ENCODE data around the gene EML5. TPM values are rescaled to one million over a fixed set of nuclear protein-coding genes. Genes with fewer than 3 reads are reported as not detected.

EML5 gene
- total RNA-seq, 4 donors from 2014 or later: 0.82 to 1.6 (median 1.3) TPM

DNA sequence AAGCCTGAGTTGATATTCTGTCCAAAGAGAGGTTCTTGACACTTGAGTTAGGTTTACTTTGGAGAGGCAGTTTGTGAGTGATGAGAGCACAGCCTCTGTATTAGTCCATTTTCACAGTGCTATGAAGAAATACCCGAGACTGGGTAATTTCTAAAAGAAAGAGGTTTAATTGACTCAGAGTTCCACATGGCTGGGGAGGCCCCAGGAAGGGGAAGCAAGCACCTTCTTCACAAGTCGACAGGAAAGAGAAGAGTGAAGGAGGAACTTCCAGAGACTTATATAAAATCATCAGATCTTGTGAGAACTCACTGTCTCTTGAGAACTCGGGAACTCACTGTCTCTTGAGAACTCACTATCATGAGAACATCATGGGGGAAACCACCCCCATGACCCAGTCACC, 224.6 kb downstream of the EML5 start:
- Histone ChIP-seq H3K4me1 (peaks cover 0 to 24% (median 11%) of the 10 kb centered on the region in 3 donors), H3K27ac (no peak overlapping the region), H3K36me3 (peaks cover 15 to 64% (median 32%) of the 10 kb centered on the region in 3 donors), H3K9me3 (no peaks in the 10 kb centered on the region), H3K27me3 (no peaks in the 10 kb centered on the region), H3K4me3 (no peak overlapping the region)
- no peak for TF ChIP-seq POLR2A (IDR thresholded peaks at IDR 0.05)
- TF ChIP-seq, protein P1, sequence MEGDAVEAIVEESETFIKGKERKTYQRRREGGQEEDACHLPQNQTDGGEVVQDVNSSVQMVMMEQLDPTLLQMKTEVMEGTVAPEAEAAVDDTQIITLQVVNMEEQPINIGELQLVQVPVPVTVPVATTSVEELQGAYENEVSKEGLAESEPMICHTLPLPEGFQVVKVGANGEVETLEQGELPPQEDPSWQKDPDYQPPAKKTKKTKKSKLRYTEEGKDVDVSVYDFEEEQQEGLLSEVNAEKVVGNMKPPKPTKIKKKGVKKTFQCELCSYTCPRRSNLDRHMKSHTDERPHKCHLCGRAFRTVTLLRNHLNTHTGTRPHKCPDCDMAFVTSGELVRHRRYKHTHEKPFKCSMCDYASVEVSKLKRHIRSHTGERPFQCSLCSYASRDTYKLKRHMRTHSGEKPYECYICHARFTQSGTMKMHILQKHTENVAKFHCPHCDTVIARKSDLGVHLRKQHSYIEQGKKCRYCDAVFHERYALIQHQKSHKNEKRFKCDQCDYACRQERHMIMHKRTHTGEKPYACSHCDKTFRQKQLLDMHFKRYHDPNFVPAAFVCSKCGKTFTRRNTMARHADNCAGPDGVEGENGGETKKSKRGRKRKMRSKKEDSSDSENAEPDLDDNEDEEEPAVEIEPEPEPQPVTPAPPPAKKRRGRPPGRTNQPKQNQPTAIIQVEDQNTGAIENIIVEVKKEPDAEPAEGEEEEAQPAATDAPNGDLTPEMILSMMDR (IDR thresholded peaks at IDR 0.05): no peak
- intact Hi-C loops (cut with DNase I): no loop called here
- 69 to 71% methylated on average over 3 of the region's 3 CpGs for WGBS, 2 donors
- no peak for DNase-seq

DNA sequence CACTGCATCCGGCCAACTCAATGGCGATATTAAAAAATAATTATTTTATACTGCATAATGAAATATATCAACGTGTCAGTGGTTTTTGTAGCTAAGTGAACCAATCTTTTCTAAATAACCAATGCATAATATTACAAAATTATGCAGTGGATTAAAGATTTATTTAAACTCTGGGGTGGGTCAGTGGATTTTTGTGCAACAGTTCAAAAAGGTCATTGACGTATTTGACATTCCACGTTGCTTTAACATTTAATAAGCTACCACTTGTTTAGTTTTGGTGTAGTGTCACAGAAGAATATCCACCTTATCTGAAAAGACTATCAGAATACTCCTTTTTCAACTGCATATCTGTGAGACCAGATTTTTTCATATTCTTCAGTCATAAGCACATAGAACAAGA, 227.3 kb downstream of the EML5 start:
- H3K27me3 ChIP-seq: no peaks in the 10 kb centered on the region
- peaks cover 5 to 36% (median 21%) of the 10 kb centered on the region in 3 donors for H3K36me3 ChIP-seq
- 84 to 87% methylated on average over 5 of the region's 5 CpGs for WGBS, 2 donors
- DNase-seq: no peak
- TF ChIP-seq, protein P1 (IDR thresholded peaks at IDR 0.05): no peak
- no peak for TF ChIP-seq POLR2A (IDR thresholded peaks at IDR 0.05)
- no peak overlapping the region for H3K4me3 ChIP-seq
- peaks cover 0 to 31% (median 16%) of the 10 kb centered on the region in 3 donors for H3K4me1 ChIP-seq
- intact Hi-C loops (cut with DNase I): no loop called here
- H3K9me3 ChIP-seq: no peaks in the 10 kb centered on the region
- H3K27ac ChIP-seq: no peak overlapping the region

DNA sequence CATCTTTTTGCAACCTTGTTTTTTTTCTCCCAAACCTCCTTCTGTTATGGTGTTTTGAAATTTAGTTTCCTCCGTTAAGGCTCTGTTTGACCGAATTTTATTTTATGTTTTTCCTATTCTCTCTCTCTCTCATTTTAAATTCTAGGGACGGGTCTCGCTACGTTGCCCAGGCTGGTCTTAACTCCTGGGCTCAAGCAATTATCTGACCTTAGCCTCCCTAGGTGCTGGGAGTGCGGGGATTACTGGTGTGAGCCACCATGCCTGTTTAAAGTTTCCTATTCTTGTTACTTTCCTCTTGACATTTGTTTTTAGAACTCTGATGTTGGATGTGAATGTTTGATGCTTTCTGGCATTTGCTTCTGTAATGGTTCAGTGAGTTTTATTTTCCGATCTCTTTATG, 228.9 kb downstream of the EML5 start:
- Histone ChIP-seq H3K27ac (peak overlapping the region in 2 of 4 donors; percentile 93 to 95), H3K4me1 (peaks cover 0 to 31% (median 16%) of the 10 kb centered on the region in 3 donors), H3K36me3 (peaks cover 5 to 20% (median 13%) of the 10 kb centered on the region in 3 donors), H3K4me3 (peak overlapping the region; percentile 69 to 100 (median 84)), H3K9me3 (no peaks in the 10 kb centered on the region), H3K27me3 (no peaks in the 10 kb centered on the region)
- WGBS, 2 donors: 22 to 24% methylated on average over 7 of the region's 7 CpGs
- intact Hi-C loops (cut with DNase I): no loop called here
- TF ChIP-seq POLR2A (IDR thresholded peaks at IDR 0.05): no peak
- TF ChIP-seq, protein P1 (IDR thresholded peaks at IDR 0.05): no peak
- no peak for DNase-seq

DNA sequence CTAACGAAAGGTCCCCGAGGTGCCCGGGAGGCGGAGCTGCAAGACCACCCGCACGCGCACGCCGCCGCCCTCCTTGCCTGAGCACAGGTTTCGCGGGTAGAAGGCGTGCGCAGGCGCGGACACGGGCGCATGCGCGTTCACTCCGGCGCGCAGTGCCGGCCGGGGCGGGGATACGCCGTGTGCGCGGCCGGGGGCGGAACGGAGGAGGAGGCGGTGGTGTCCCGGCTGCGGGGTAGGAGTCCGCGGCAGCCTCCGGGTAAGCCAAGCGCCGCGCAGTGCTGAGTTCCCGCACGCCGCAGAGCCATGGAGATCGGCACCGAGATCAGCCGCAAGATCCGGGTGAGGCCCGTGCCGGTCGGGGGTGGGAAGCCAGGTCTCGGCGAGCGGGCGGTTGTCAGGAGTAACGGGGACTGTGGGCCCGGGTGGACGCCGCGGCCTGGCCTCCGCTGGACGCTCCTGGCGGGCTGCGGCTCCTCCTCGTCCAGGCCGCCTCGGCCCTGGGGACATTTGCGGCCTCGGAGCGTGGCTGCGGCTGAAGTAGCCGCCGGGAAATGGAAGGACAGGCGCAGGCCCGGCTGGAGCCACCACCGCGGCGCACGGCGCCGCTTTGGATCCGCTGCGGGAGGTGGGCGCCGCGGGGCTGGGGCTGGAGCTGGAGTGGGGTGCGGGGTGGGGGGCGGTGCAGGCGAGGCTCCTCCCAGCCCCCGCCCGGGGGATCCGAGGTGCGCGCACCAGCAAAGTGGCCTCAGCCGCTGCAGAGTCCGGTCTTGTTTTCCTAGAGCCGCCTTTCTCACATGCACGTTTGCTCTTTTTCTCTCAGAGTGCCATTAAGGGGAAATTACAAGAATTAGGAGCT, 229.7 kb downstream of the EML5 start, which contains the start of gene ZC3H14:
ZC3H14 (plus strand) TSS at position 207 of the 856 bp plus-strand sequence; CDS start at position 304, 97 bp downstream.
- intact Hi-C loops (cut with DNase I): no loop called here
- DNase-seq: peak; percentile 4
- 0% methylated on average over 18 to 42 of the region's 99 CpGs for WGBS, 2 donors

More for the DNA sequence above, 229.7 kb downstream of the EML5 start, which contains the start of gene ZC3H14:
- Histone ChIP-seq H3K4me3 (peak within 1 kb of the TSS; percentile 69 to 100 (median 84)), H3K4me1 (peaks cover 0 to 31% (median 16%) of the 10 kb centered on the region in 3 donors), H3K36me3 (peaks cover 0 to 12% (median 5%) of the 10 kb centered on the region in 3 donors), H3K27me3 (no peaks in the 10 kb centered on the region), H3K9me3 (no peaks in the 10 kb centered on the region), H3K27ac (peak within 1 kb of the TSS; percentile 83 to 96 (median 94))
- TF ChIP-seq, protein P1 (IDR thresholded peaks at IDR 0.05): peak in 1 of 6 experiments; percentile 29
- TF ChIP-seq POLR2A (IDR thresholded peaks at IDR 0.05): peak in 3 of 4 donors; percentile 56 to 75 (median 63)
